NCI-H146 (cell line): ENCODE measurements around the gene ZFP1.
"Not testable (repeated sequence)": the region's sequence is repeated elsewhere in the genome, so short reads cannot be mapped to it uniquely, and the experiment has no call there.

ENCODE experiments used
- DNase-seq: peaks from one replicate; lab custom pipeline; 2025; lab: John Stamatoyannopoulos, UW

ZFP1 gene

DNA sequence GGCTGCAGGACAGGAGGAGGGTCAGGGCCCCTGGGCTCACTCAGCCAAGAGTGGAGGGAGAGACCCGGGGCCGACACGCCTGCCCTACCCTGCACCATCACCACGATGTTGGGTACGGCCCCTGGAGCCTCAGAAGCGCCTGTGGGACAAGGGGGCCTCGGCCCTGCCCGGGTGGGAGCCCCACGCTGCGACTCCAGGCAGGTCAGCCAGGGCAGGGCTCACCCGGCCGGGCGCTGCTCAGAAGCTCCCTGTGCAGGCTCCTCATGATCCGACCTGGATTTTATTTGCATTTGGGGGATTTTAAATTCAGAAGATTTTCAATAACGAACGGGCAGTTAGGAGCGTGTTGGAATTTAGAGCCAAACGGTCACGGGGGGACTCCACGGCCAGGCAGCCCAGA is 56.6 kb downstream of the ZFP1 start:
- DNase-seq, result not testable (repeated sequence)

DNA sequence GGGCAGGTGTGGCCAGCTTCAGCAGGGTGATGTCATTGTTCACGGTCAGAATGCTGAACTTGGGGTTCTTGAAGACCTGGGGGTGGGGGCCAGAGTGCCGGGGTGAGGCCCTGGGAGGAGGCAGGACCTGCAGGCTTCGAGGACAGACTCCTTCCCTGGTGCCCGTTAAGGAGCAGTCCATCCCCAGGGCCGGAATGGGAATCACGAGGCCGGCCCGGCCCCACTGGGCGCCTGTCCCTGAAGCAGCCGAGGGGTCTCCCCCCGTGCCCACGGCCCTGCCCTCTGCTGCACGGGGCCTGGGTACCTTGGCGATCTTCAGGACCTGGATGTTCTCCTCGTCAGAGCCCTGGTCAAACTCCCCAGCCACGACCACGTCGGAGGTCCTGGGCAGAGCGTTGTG is 57.1 kb downstream of the ZFP1 start:
- not testable (repeated sequence) for DNase-seq

DNA sequence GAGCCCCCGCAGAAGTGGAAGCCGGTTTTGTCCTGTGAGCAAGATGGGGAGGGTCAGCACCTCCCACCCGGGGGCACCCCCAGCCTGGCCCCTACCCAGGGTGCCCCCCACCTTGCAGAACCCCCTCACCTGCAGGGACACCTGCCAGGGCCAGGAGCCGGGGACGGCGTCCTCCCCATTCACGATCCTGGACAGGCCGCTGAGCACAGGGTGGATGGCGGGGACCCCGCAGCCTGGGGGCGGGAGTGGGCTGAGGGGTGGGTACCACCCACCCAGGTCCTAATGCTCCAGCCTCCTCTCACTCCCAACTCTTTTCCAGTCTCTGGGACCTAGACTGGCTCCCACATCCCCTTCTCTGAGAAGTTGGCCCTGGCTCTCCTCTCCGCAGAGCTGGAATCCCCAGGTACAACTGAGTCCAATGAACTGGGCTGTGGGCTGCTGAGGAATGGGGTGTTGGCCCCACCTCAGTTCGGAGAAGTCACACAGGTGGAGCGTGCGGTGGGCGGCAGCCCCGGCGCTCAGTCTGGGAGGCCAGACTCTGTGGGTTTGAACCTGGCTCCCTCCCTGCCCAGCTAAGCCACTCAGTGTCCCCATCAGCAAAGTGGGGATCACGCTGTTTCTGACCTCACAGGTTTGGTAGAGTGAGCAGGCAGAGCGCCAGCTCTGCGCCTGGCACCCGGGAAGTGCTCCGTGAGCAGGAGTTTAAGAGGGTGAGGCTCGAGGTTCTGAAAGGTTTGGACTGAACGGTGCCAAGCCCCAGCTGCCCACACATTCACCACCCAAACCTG is 57.8 kb downstream of the ZFP1 start:
- not testable (repeated sequence) for DNase-seq

DNA sequence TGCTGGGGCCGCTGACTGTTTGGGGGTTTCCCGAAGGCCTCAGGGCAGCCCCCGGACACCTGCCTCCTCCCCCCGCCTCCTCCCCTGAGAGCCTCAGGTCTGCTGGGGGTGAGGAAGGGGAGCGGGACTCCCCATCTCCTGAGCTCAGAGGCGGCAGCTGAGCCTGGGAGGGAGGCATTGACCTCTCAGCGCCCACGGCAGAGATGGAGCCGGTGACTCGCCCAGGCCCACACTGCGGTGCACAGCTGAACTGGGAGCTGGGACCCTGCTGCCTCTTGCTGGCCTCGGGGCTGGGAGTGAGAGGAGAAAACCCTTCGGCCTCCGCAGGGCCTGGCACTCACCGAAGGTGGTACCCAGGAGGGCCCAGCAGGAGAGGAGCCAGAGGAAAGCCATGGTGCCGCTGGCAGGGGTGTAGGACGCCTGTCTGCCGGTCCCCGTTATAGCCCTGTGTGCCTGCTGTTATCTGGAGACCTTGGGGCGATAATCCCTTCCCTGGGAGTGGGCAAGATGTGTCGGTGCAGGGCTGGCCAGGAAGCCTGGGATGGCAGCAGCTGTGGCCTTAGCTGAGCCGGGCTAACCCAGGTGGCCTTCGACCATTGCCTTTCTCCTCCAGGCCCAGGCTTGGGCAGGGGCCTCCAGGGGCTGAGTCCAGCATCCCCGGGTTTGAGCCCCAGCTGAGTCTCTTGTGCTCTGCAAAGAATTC is 58.6 kb downstream of the ZFP1 start, which contains the start of gene CTRB2:
Gene CTRB2 (minus strand): TSS at position 413 of the 703 bp plus-strand sequence. CDS start 20 bp downstream, at position 393.
- no peak for DNase-seq

DNA sequence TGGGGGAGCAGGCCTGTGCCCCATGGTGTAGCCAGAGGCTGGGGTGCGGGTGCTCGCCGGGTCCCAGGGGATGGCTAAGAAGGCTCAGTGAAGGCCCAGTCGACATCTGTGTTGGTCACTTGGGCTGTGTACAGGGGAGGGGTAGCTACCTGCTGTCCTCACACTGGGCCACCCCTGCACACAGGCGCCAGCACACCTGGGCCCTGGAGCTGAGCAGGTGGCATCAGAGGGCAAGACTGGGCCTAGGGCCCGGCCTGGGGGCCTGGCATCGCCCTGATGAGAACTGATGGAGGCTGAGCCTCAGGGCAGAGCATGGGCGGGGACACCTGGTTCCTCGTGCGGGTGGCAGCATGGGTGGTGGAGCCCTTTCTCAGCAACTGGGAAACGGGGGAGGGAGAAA is 59.5 kb downstream of the ZFP1 start:
- DNase-seq, result no peak

DNA sequence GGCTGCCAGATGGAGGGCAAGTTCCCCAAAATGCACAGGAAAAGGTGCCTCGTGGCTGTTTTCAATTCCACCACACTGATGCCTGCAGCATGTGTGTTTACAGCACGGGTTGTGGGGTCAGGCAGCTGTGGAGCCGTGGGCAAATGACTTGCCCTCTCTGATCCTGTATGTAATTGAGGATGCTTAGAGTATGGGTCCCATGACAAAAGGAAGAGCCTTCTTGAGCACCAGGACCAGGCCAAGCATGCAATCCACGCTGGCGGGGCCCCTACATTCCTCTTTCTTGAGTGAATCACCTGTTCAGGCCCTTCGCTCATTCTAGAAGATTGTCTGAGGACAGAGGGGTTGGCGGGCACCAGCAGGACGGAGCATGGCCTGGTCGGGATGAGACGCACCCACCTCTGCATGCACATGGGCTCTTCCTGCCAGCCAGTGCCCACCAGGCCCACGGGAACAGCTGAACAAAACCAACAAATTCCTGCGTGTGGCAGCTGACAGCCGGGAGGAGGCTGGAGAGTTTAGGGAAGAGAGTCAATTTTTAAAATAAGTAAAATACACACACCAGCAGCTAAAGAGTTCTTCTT is 60.0 kb downstream of the ZFP1 start:
- no peak for DNase-seq

DNA sequence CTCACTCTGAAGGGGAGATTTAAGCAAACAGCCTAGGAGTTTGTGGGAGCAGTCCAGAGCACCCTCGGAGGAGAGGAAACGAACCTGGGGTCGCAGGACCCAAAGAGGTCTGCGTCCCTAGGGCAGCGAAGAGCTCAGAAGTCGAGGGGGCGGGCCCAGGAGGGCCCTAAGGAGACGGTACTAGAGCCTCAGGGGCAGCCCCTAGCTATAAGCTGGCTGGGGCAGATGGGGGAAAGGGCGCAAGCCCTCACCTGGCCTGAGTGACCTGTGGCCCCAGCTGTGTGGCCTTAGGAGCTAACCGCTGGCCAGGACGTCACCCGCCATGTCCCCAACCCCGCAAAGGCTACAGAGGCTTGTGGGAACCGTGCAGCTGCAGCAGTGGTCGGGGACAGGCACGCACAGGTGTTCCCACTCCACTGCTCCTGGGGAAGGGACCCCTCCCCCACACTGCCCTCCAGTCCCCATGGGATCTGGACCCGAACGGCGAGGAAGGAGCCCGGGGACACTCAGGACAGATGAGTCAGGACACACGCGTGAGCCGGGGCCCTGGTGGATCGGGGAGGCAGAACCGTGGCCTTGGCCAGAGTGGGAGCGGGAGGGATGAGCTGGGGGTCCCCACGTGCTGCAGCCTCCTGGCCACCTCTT is 60.7 kb downstream of the ZFP1 start:
- DNase-seq, result no peak

DNA sequence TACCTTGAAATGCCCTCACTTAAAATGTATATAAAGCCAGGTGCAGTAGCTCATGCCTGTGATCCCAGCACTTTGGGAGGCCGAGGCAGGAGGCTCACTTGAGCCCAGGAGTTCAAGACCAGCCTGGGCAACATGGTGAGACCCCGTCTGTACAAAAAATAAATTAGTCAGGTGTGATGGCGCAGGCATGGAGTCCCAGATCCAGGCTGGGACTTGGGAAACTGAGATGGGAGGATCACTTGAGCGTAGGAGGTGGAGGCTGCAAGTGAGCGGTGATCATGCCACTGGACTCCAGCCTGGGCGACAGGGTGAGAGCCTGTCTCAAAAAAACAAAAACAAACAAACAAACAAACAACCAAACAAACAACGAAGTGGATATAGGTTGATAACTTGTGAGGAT is 61.2 kb downstream of the ZFP1 start:
- not testable (repeated sequence) for DNase-seq

DNA sequence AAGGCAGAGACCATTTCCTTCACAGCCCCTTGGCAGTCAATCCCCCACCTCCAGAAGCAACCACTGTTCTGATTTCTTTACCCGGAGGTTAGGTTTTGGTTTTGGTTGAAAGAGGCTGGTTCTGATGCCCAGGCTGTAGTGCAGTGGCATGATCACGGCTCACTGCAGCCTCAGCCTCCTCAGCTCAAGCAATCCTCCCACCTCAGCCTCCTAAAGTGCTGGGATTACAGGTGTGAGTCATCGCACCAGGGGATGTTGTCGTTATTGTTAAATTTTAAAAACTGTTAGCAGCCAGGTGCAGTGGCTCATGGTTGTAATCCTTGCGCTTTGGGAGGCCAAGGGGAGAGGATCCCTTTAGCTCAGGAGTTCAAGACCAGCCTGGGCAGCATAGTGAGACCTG is 61.6 kb downstream of the ZFP1 start:
- DNase-seq, result no peak

DNA sequence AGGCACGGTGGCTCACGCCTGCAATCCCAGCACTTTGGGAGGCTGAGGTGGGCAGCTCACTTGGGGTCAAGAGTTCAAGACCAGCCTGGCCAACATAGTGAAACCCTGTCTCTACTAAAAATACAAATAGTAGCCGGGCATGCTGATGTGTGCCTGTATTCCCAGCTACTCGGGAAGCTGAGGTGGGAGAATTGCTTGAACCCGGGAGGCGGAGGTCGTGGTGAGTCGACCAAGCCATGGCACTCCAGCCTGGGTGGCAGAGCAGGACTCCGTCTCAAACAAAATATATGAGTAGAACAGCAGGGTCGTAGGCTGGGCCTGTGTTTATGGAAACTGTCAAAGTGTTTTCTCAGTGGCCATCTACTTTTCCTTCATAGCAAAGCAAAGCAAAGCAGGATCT is 63.0 kb downstream of the ZFP1 start:
- DNase-seq, result not testable (repeated sequence)

DNA sequence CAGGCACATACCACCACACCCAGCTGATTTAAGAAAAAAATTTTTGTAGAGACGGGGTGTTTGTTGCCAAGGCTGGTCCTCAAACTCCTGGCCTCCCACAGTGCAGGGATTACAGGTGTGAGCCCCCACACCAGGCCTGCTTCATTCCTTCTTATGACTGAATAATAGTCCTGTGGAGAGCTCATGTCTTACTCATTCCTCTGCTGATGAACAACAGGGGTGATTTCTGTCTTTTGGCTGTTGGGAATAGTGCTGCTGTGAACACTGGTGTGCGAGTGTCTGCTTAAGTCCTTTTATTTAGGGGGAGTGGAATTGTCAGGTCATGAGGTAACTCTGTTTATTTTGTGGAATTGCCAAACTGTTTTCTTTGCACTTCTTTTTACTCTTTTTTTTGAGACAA is 67.8 kb downstream of the ZFP1 start:
- no peak for DNase-seq

DNA sequence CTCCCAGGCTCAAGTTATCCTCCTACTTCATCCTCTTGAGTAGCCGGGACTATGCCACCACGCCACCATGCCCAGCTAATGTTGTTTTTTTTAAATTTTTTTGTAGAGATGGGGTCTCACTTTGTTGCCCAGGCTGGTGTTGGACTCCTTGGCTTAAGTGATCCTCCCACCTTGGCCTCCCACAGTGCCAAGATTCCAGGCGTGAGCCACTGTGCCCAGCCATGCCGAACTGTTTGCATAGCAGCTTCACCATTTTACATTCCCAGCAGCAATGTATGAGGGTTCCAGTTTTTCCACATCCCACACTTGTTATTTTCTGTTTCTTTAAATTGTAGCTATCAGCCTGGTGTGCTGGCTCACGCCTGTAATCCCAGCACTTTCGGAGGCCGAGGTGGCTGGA is 68.3 kb downstream of the ZFP1 start:
- no peak for DNase-seq

DNA sequence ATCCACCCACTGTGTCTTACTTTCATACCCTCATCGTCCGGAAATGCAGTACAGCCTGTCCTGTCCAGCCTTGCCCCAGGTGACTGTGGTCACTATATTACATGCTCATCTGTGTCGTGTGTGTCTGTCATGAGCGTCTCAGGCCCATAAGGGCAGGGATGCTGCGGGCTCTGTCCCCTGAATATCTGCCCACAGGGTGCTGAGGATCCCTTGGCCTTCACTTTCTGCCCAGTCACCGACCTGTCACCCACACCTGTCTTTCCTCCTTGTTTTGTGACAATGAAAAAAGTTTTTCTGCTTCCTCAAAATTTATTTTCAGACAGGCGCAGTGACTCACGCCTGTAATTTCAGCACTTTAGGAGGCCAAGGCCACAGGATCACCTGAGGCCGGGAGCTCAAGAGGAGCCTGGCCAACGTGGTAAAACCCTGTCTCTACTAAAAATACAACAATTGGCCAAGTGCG is 69.1 kb downstream of the ZFP1 start:
- no peak for DNase-seq

DNA sequence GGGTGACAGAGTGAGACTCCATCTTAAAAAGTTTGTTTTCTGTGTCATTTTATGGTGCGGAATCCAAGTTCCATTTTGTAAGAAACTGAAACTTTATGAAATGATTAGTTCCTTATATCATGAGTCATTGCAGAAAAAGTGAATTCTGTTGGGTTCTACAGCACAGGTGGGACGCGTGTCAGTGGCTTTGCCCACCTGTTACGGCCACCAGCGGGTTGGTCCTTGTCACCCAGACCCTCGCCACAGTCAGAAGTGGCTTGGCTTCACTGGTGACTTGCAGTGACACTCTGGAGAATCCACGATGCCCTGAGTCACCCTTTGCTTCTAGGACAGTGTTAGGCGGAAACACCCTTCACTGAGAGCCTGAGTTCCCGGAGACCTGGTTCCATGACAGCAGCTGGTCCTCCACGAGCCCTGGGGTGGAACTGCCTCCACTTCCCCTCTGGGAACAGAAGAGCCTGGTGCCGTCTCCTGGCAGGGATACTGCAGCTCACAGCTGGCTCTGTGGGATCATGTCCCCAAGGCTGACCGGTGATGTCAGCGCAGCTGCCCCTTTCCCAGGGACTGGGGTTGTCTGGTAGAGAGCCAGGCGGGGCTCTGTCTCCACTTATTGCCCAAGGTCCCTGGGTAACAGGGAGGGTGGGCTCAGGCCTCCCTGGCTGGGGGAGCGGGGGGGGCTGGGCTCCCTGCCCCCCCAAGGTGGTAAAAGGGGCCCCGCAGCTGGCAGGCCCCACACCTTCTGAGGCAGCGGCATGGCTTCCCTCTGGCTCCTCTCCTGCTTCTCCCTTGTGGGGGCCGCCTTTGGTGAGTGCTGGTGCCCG is 70.1 kb downstream of the ZFP1 start, which contains the start of gene CTRB1:
Gene CTRB1 (plus strand): TSS at position 733 of the 821 bp plus-strand sequence. CDS start 20 bp downstream, at position 753.
- no peak for DNase-seq

DNA sequence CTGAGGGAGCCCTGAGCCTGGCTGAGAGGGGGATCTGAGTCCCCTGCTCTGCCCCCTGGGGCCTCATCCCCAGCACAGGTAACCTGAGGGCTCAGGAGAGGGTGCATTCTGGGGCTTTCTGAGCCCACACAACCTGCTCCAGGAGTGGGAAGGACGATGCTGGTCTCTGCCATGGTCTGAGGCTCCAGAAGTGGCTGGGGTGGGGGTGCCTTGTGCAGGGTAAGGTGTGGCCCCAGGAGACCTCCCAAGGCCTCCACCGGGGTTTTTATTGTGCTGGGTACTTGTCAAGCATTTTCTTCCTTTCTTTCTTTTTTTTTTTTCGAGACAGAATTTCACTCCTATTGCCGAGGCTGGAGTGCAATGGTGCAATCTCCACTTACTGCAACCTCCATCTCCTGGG is 70.8 kb downstream of the ZFP1 start:
- DNase-seq, result no peak

DNA sequence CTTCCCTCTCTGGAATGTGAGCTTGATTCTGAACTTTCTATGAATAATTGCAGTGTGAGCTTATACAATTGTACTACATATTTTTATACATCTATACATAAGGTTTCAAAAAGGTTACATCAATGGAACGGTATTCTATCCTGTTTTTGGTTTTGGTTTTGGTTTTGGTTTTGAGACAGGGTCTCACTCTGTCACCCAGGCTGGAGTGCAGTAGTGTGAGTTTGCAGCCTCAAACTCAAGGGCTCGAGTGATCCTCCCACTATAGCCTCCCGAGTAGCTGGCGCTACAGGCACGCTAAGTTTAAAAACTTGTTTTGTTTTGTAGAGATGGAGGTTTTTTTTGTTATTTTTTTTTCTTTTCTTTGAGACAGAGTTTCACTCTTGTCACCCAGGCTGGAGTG is 71.5 kb downstream of the ZFP1 start:
- no peak for DNase-seq
